Vagina (tissue), 2 donors: ENCODE measurements around the gene TLN1. TPM values are rescaled to one million over a fixed set of nuclear protein-coding genes. Genes with fewer than 3 reads are reported as not detected.

Experiments
- DNase-seq, 2 donors: peaks; one replicate each; pipeline ENCODE4 v3.0.0-alpha.2; 2017; ENCODE audit errors: extremely low spot score in 2 of 2
- H3K27ac ChIP-seq: fragments of 200-600 bp; sonication (generic); one replicate; pipeline ENCODE4 v1.5.1; 2019
- H3K27me3 ChIP-seq: fragments of 200-600 bp; sonication (generic); one replicate; pipeline ENCODE4 v1.5.1; 2019
- H3K36me3 ChIP-seq, 2 donors: fragments of 200-600 bp; sonication (generic); one replicate each; pipeline ENCODE4 v1.5.1; 2017 to 2019
- H3K4me1 ChIP-seq: fragments of 200-600 bp; sonication (generic); one replicate; pipeline ENCODE4 v1.5.1; 2019
- H3K4me3 ChIP-seq, 2 donors: fragments of 200-600 bp; sonication (generic); 1 replicate in 1 of 2; 2 replicates in 1 of 2; pipeline ENCODE4 v1.5.1; 2016 to 2019
- H3K9me3 ChIP-seq: fragments of 200-600 bp; sonication (generic); one replicate; pipeline ENCODE4 v1.5.1; 2019
- CTCF ChIP-seq, 3 experiments: fragments of 450-650 bp in 2 of 3; fragments of 200-600 bp in 1 of 3; sonication (generic) in 1 of 3; IDR thresholded peaks; one replicate each; pipeline ENCODE4 v1.5.1; 2017 to 2019; ENCODE audit warnings: antibody characterized with exemption in 3 of 3, mild to moderate bottlenecking in 2 of 3, moderate library complexity in 2 of 3
- POLR2A ChIP-seq, 2 donors: fragments of 450-650 bp; IDR thresholded peaks; one replicate each; pipeline ENCODE4 v1.6.1; 2017; ENCODE audit warnings: antibody characterized with exemption in 2 of 2, mild to moderate bottlenecking in 2 of 2, moderate library complexity in 2 of 2
- POLR2AphosphoS5 ChIP-seq, 2 donors: sonication (generic); formaldehyde crosslinking; IDR thresholded peaks; one replicate each; pipeline ENCODE4 v1.9.0; 2017; ENCODE audit warnings: antibody characterized with exemption in 2 of 2, mild to moderate bottlenecking in 2 of 2, low read depth in 1 of 2; ENCODE audit not compliant: insufficient read depth in 1 of 2
- intact Hi-C: fragments of 100-400 bp; cut with DNase I; formaldehyde crosslinking; loops from one replicate; pipeline ENCODE4 v1.15.1; 2023
- total RNA-seq: library from RNA; depleted of rRNA; stranded (reverse); fragments of >200 nt; gene quantifications from one replicate; pipeline ENCODE4 v1.2.3, GENCODE V29; 2016

TLN1 gene
- total RNA-seq, 1 donor from 2014 or later, result 268 TPM

- H3K9me3 ChIP-seq, result no peaks in the 10 kb centered on the region
- peak overlapping the region; percentile 91 for H3K27ac ChIP-seq
- intact Hi-C loops, result loop anchor here (10.0 kb wide), 1 partner anchor 1445 kb away; no protein-coding TSS in a partner anchor
- H3K4me3 ChIP-seq, result peak overlapping the region; percentile 92 to 93
- peaks cover 46% of the 10 kb centered on the region for H3K4me1 ChIP-seq
- peaks cover 0 to 41% of the 10 kb centered on the region in 2 donors for H3K36me3 ChIP-seq
- no peak for DNase-seq
- TF ChIP-seq POLR2A (IDR thresholded peaks at IDR 0.05), result no peak
- peak in 1 of 2 donors; percentile 1 for TF ChIP-seq POLR2AphosphoS5 (IDR thresholded peaks at IDR 0.05; ENCODE audit: insufficient read depth in 1 of 2, low read depth in 1 of 2)
- TF ChIP-seq CTCF (IDR thresholded peaks at IDR 0.05), result no peak
- H3K27me3 ChIP-seq, result no peaks in the 10 kb centered on the region
These were observed 17.7 kb upstream of the TLN1 start for GRCh38 chr9:35749515-35750255.

- intact Hi-C loops, result no loop called here
- Histone ChIP-seq H3K36me3 (peaks cover 0 to 43% of the 10 kb centered on the region in 2 donors), H3K9me3 (no peaks in the 10 kb centered on the region), H3K27me3 (no peaks in the 10 kb centered on the region), H3K4me3 (peak within 1 kb of the TSS; percentile 92 to 93), H3K27ac (peak within 1 kb of the TSS; percentile 91), H3K4me1 (peaks cover 50% of the 10 kb centered on the region)
- DNase-seq, result no peak
- TF ChIP-seq CTCF (IDR thresholded peaks at IDR 0.05) (no peak), POLR2A (IDR thresholded peaks at IDR 0.05) (peak in 1 of 2 donors; percentile 39), POLR2AphosphoS5 (IDR thresholded peaks at IDR 0.05; ENCODE audit: insufficient read depth in 1 of 2, low read depth in 1 of 2) (peak; percentile 36 to 81)
These were observed 17.0 kb upstream of the TLN1 start, which contains the start of the genes GBA2 and RGP1 for GRCh38 chr9:35748858-35749514. TSS of gene GBA2 (minus strand) at chr9:35749228. CDS start at chr9:35748704, 524 bp downstream. TSS of gene RGP1 (plus strand) at chr9:35749287. CDS start at chr9:35749756, 469 bp downstream.

- Histone ChIP-seq H3K36me3 (peaks cover 0 to 43% of the 10 kb centered on the region in 2 donors), H3K4me1 (peaks cover 50% of the 10 kb centered on the region), H3K9me3 (no peaks in the 10 kb centered on the region), H3K27me3 (no peaks in the 10 kb centered on the region), H3K27ac (peak overlapping the region; percentile 91), H3K4me3 (peak overlapping the region; percentile 92 to 93)
- intact Hi-C loops, result no loop called here
- no peak for DNase-seq
- TF ChIP-seq POLR2AphosphoS5 (IDR thresholded peaks at IDR 0.05; ENCODE audit: insufficient read depth in 1 of 2, low read depth in 1 of 2) (no peak), POLR2A (IDR thresholded peaks at IDR 0.05) (no peak), CTCF (IDR thresholded peaks at IDR 0.05) (no peak)
These were observed 16.4 kb upstream of the TLN1 start for GRCh38 chr9:35748242-35748857.

- H3K4me3 ChIP-seq, result peak overlapping the region; percentile 92 to 93
- no peak for DNase-seq
- H3K27ac ChIP-seq, result no peak overlapping the region
- intact Hi-C loops, result no loop called here
- H3K36me3 ChIP-seq, result peaks cover 0 to 43% of the 10 kb centered on the region in 2 donors
- H3K27me3 ChIP-seq, result no peaks in the 10 kb centered on the region
- H3K4me1 ChIP-seq, result peaks cover 50% of the 10 kb centered on the region
- TF ChIP-seq POLR2A (IDR thresholded peaks at IDR 0.05) (no peak), CTCF (IDR thresholded peaks at IDR 0.05) (no peak), POLR2AphosphoS5 (IDR thresholded peaks at IDR 0.05; ENCODE audit: insufficient read depth in 1 of 2, low read depth in 1 of 2) (no peak)
- H3K9me3 ChIP-seq, result no peaks in the 10 kb centered on the region
These were observed 14.6 kb upstream of the TLN1 start for GRCh38 chr9:35746583-35746982.
